HG02973 (cell line): ENCODE measurements around the gene MIDN.
"Not testable (repeated sequence)": the region's sequence is repeated elsewhere in the genome, so short reads cannot be mapped to it uniquely, and the experiment has no call there.

Experiments
- ATAC-seq: cut with Tn5 transposase; IDR thresholded peaks from one replicate; pipeline ENCODE4 v1.9.1; 2021; ENCODE audit warnings: moderate library complexity; ENCODE audit not compliant: unreplicated experiment

Gene MIDN

GRCh38 chr19:1248139-1248785 lies at the start of gene MIDN:
TSS of gene MIDN (plus strand) at chr19:1248583. CDS start at chr19:1250297, 1,714 bp downstream.
- ATAC-seq: peak; percentile 6

- no peak for ATAC-seq
Observed at GRCh38 chr19:1199531-1199930, 48.9 kb upstream of the MIDN start.

- ATAC-seq: not testable (repeated sequence)
Observed at GRCh38 chr19:1200614-1201013, 47.8 kb upstream of the MIDN start.

- ATAC-seq: peak; percentile 80
Observed at GRCh38 chr19:1205114-1206099, 43.0 kb upstream of the MIDN start, which contains the start of gene STK11. TSS of gene STK11 (plus strand) at chr19:1205778. CDS start at chr19:1206914, 1,136 bp downstream.

GRCh38 chr19:1206150-1206863 lies 42.1 kb upstream of the MIDN start:
- peak; percentile 9 for ATAC-seq

- ATAC-seq: no peak
Observed at GRCh38 chr19:1206864-1207450, 41.4 kb upstream of the MIDN start.

- ATAC-seq: not testable (repeated sequence)
Observed at GRCh38 chr19:1208830-1209229, 39.6 kb upstream of the MIDN start.

- ATAC-seq: no peak
Observed at GRCh38 chr19:1210227-1210538, 38.2 kb upstream of the MIDN start.

- ATAC-seq: no peak
Observed at GRCh38 chr19:1211494-1212234, 36.7 kb upstream of the MIDN start.

GRCh38 chr19:1213391-1214286 lies 34.7 kb upstream of the MIDN start:
- no peak for ATAC-seq

GRCh38 chr19:1214299-1214861 lies 34.0 kb upstream of the MIDN start:
- ATAC-seq: no peak

GRCh38 chr19:1214862-1215731 lies 33.3 kb upstream of the MIDN start:
- ATAC-seq: no peak

- no peak for ATAC-seq
Observed at GRCh38 chr19:1216756-1217155, 31.6 kb upstream of the MIDN start.

GRCh38 chr19:1217366-1217765 lies 31.0 kb upstream of the MIDN start:
- ATAC-seq: no peak

GRCh38 chr19:1218751-1219567 lies 29.4 kb upstream of the MIDN start:
- no peak for ATAC-seq

- no peak for ATAC-seq
Observed at GRCh38 chr19:1219786-1220476, 28.5 kb upstream of the MIDN start.
